ENCODE data around the gene ROCK2.

Gene ROCK2

DNA sequence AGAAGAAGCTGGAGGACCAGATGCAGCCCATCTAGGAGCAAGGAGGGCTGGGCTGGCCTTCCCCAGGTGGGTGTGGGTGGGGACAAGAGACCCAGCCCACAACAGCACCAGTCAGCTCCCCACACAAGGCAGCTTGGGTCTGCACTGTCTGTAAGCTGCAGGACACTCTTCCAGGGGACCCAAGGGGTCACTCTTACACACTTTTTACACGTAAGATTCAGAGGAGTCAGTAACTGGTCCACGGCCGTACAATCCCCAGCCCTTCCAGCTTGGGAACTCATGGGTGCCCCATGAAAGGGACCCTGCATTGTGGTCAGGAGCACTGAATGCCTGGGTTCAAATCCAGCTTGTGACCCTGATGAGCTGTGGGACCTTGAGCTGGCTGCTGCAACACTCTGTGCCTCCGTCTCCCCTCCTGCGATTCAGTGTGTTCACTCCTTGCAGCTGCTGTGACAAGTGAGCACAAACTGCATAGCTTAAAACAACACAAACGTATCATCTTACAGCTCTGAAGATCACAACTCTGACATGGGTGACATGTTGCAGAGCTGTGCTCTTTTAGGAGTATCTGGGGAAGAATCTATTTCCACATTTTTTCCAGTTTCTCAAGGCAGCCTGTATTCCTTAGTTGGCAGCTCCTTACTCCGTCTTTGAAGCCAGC is 200.2 kb downstream of the ROCK2 start:
- DNase-seq = no peak

DNA sequence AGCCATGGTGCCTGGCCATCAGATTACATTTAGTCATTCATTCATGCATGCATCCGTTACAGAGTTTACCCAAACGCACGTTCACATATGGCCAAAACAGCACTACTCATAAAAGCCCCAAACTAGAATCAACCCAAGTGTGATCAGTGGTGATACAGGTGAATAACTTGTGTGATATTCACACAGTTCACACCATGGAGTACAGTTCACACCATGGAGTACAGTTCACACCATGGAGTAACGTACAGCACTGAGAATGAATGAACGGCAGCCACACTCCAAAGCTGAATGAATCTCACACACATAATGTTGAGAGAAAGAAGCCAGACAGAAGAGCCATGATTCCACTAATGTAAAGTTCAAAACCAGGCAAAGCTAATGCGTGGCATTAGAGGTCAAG is 201.4 kb downstream of the ROCK2 start:
- no peak for DNase-seq

DNA sequence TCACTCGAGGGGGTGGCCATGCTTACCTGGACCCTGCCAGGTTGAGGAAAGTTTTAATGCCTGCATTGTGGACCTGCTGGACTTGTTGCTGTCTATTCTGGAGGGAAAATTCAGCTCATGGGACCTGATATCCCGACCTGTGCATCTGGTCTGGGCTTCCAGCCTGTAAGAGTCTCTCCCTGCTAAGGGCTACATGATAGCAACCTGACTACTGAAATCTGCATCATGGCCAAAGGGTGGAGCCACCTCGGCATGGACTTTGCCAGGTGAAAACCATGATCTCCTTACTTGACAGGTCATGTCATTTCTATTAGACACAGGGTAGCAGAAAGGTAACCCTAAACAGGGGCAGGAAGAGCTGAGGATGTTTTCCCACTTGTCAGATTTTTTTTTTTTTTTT is 202.1 kb downstream of the ROCK2 start:
- DNase-seq = no peak

DNA sequence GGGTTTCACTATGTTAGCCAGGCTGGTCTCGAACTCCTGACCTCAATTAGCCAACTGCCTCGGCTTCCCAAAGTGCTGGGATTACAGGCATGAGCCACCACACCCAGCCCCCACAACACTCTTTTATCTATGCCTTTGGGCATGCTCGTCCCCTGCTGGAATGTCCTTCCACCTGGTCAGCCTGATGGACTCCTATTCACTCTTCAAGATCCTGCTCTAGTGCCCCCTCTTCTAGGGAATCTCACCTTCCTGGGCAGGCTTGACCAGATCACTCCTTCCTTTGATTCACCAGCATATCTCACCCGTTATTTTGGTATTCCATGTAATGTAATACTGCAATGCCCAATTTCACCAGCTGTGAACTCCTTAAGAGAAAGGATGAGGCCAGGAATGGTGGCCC is 203.1 kb downstream of the ROCK2 start:
- no peak for DNase-seq

DNA sequence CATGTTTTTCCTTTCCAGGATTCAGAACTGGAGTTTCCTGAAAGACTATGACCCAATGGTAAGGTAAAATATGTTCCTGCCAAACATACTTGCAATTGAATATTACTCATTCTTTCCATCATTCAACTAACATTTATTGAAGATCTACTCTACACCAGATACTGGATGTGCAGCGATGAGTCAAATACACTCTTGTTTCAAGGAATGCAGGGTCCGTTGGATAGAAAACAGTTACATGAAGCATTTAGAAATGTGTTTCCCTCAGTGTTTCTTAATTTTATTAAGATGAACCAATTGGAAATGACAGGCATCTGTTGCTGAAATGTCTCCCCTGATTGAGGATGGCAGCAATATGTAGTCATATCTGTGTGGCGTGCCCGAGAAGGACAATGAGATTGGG is 203.9 kb downstream of the ROCK2 start:
- DNase-seq = no peak

DNA sequence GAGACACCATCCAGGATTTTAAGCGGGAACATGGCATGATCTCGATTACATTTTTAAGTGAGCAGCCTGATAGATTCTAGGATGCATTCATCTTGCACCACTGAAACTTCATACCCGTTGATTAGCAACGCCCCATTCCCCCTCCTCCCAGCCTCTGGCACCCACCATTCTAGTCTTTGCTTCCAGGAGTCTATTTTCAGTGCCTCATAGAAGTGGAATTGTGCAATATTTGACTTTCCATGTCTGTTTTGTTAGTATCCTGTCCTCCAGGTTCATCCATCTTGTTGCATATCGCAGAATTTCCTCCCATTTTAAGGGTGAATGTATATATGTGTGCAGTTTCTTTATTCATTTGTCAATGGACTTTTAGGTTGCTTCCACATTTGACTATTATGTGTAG is 210.1 kb downstream of the ROCK2 start:
- no peak for DNase-seq

DNA sequence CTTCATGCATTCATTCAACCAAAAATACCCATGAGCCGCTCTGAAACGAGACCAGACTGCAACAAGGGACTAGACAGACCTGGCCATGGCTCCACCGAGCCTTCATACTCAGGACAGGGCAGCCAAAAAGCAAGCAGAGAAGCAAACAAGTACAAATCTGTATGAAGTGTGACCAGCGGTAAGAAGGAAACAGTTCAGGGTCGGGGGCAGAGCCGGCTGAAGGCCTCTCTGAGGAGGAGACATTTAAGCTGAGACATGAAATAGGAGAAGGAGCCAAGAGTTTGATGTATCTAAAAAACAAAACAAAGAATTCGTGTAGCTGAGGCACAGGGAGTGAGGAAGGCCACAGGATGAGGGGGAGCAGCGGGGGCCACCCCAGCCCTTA is 210.5 kb downstream of the ROCK2 start:
- no peak for DNase-seq

DNA sequence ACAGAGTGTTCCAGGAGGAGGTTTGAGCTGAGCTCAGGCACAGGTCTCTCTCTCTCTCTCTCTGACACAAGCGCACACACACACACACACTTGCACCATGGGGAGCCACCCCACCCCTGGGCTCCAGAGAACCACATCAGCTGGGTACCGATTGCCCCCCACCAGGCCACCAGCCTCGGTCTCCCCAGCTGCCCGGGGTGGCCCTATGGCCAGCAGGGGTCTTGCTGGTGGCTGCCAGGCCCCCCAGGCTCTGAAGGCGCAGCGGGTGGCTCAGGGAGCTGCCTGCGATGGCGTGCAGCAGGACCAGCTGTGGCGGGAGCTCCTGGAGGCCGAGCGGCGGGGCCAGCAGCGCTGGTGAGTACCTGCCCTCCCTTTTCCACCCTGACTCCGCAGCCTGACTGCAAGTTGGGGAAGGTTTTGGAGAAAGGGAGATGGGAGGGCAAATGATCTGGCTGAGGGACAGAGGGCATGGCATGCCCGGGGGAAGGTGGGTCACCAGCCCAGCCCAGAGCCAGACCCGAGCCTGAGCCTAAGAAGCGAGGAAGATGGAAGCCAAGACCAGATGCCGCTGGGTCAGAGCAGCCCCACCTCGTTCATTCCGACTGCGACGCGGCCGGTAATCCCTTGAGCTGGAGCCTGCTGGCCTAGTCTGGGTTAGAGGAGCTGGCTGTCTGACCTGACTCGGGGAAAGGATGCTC is 211.0 kb downstream of the ROCK2 start:
- no peak for DNase-seq

DNA sequence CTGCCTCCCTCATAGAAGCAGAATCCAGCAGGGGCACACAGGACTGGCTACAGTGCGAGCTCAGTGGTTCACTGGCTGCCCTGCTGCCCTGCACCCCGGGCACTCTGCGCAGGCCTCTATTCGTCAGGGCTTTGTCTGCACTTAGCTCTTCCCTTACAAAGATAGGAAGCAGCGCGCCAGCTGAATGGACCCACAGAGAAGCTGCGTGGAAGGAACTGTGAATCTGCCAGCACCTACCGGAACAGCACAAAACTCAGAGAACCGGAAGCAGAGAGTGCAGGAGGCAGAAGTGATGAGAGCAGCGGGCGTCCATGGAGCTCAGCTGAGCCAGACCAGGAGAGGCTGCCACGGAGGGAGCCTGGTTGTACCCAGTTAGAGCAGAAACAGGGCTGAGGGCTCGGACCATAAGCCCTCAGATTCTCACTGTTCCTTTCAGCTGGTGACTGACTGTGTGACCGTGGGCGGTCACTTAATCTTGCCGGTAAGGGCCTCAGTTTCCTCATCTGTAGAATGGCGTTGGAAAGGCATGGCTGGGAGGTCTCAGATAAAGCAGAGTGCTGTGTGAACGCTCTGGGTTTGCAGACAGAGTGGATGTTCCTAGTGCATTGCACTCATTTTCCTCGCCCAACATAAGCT is 212.3 kb downstream of the ROCK2 start:
- no peak for DNase-seq

DNA sequence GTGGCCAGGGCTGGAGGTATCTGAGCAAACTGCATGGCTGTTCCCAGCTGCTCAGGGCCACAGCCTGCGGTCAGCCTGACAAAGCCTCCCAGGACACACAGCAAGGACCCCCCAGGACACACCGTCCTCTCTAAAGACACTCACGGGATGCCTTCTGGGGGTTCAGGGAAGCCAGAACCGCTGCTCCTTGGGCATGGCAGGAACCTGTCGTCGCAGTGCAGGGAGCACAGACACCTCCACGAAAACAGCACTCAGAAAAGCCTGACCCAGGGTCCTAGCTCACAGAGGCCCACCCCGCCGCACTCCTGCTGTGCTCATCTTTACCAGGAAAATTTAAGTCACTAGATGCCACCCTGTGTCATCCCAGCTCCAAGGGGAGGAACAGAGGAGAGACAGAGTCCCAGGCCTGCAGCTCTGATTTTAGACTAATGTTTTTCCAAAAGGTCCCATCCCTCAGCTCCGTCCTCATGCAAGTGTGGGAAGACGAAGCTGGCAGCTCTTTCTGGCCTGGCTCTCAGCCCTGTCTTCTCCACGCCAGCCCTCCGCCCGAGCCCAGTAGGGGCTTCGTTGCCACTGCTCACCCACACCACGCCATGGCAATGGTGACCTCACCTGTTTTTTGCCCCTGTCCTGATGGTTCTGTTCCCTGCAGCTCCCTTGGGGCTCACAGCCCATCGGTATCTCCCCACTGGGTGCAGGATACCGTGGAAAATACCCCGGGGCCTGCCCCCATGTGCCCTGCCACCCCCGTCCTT is 213.1 kb downstream of the ROCK2 start:
- no peak for DNase-seq

All from NCI-H2081 treated with DMSO at 0.1 percent for 48 hours (cell line).